Esophagus muscularis mucosa (tissue), 4 donors: ENCODE data around the gene IFNL1. TPM values are rescaled to one million over a fixed set of nuclear protein-coding genes. Genes with fewer than 3 reads are reported as not detected.
A peak's percentile ranks its signal among the peaks of the same experiment; 100 is the strongest.
"Not testable (repeated sequence)": the region's sequence is repeated elsewhere in the genome, so short reads cannot be mapped to it uniquely, and the experiment has no call there.

Experiments
- DNase-seq: peaks from one replicate; pipeline ENCODE4 v3.0.0-alpha.2; 2017; ENCODE audit errors: extremely low spot score
- H3K27ac ChIP-seq, 4 donors: fragments of 200-600 bp; sonication (generic); replicated peaks in 1 of 4; 1 replicate in 3 of 4; 2 replicates in 1 of 4; pipeline ENCODE4 v1.5.1; 2016 to 2019; ENCODE audit warnings: mild to moderate bottlenecking in 1 of 4
- H3K27me3 ChIP-seq, 4 donors: fragments of 200-600 bp; sonication (generic); one replicate each; pipeline versions ENCODE4 v1.5.1 to v1.6.0; 2016 to 2019
- H3K36me3 ChIP-seq, 4 donors: fragments of 200-600 bp; sonication (generic); one replicate each; pipeline ENCODE4 v1.5.1; 2016 to 2019
- H3K4me1 ChIP-seq, 4 donors: fragments of 200-600 bp; sonication (generic); one replicate each; pipeline ENCODE4 v1.5.1; 2016 to 2019
- H3K4me3 ChIP-seq, 4 donors: fragments of 200-600 bp; sonication (generic); 1 replicate in 2 of 4; 2 replicates in 2 of 4; pipeline ENCODE4 v1.5.1; 2016 to 2019; ENCODE audit warnings: mild to moderate bottlenecking in 4 of 4, moderate library complexity in 1 of 4
- H3K9me3 ChIP-seq, 4 donors: fragments of 200-600 bp; sonication (generic); 1 replicate in 3 of 4; 2 replicates in 1 of 4; pipeline ENCODE4 v1.5.1; 2016 to 2019
- CTCF ChIP-seq, 3 experiments: fragments of 200-600 bp in 2 of 3; fragments of 450-650 bp in 1 of 3; sonication (generic) in 2 of 3; IDR thresholded peaks; one replicate each; pipeline ENCODE4 v1.5.1; 2017 to 2019; ENCODE audit warnings: antibody characterized with exemption in 3 of 3, mild to moderate bottlenecking in 2 of 3, moderate library complexity in 1 of 3
- EP300 ChIP-seq: sonication (generic); formaldehyde crosslinking; IDR thresholded peaks from one replicate; pipeline ENCODE4 v1.6.1; 2017; ENCODE audit warnings: antibody characterized with exemption
- POLR2A ChIP-seq: fragments of 450-650 bp; IDR thresholded peaks from one replicate; pipeline ENCODE4 v1.6.1; 2017; ENCODE audit warnings: antibody characterized with exemption, moderate library complexity, mild to moderate bottlenecking, low read depth
- POLR2AphosphoS5 ChIP-seq, 2 donors: sonication (generic); formaldehyde crosslinking; IDR thresholded peaks; one replicate each; pipeline ENCODE4 v1.6.1; 2017; ENCODE audit warnings: antibody characterized with exemption in 2 of 2
- WGBS: methylation state at CpG from one replicate; pipeline ENCODE4 v1.1.5; 2018; 5-methylcytosine and 5-hydroxymethylcytosine counted together
- intact Hi-C: fragments of 100-400 bp; cut with DNase I; formaldehyde crosslinking; loops from one replicate; pipeline ENCODE4 v1.15.1; 2023
- total RNA-seq, 4 donors: library from RNA; depleted of rRNA; stranded (reverse); fragments of >200 nt; gene quantifications; one replicate each; pipeline versions ENCODE4 v1.1.0 to v1.2.1, GENCODE V29; 2016

Gene IFNL1
- total RNA-seq, 4 donors from 2014 or later, result not detected

DNA sequence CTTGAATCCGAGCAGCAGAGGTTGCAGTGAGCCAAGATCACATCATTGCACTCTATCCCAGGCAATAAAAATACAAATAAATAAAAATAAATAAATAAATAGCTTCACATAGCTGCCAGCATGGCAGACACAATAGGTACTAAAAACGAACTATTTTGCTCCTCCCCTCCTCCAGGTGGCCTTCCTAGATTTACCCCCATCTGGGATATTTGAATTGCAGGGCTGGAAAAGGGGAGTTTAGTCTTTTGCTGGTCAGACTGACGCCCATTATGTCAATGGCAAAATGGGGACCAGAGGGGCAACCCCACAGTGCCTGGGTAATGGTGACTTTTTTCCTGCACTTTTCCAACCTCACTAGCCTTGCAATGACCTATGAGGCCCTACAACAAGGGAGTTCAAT lies 40.3 kb downstream of the IFNL1 start:
- WGBS, result 70% methylated on average over 3 of the region's 3 CpGs
- H3K36me3 ChIP-seq, result no peaks in the 10 kb centered on the region
- no peak overlapping the region for H3K4me3 ChIP-seq
- DNase-seq, result no peak
- H3K27ac ChIP-seq, result peak overlapping the region in 3 of 4 donors; percentile 42 to 52 (median 50)
- TF ChIP-seq POLR2AphosphoS5 (IDR thresholded peaks at IDR 0.05) (no peak), EP300 (no peak), CTCF (IDR thresholded peaks at IDR 0.05) (no peak)
- no peaks in the 10 kb centered on the region for H3K27me3 ChIP-seq
- intact Hi-C loops, result no loop called here
- no peaks in the 10 kb centered on the region for H3K9me3 ChIP-seq
- H3K4me1 ChIP-seq, result peaks cover 6 to 18% (median 12%) of the 10 kb centered on the region in 4 donors

DNA sequence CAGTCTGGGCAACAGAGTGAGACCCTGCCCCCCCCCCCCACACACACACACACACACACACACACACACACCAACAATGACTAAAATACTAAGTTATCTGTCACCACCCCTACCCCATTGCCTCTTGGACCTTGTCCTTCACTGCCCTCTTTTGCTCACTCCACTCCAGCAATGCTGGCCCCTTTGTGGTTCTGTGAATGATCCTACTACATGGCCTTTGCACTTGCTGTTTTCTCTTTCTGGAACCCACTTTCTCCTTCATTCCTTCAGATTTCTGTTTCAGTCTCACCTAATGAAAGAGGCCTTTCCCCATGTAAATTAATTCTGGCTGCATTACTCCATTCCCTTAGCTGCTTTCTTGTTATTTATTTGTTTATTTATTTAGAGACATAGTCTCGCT lies 43.5 kb downstream of the IFNL1 start:
- intact Hi-C loops, result loop anchor here (10.0 kb wide), 2 partner anchors 85 to 195 kb away; partner anchors contain the start of gene EID2B
- no peak for DNase-seq
- 95% methylated on average over 1 of the region's 1 CpG for WGBS
- H3K4me1 ChIP-seq, result peaks cover 22 to 37% (median 33%) of the 10 kb centered on the region in 4 donors
- no peak overlapping the region for H3K27ac ChIP-seq
- no peaks in the 10 kb centered on the region for H3K9me3 ChIP-seq
- TF ChIP-seq POLR2A (no peak), CTCF (IDR thresholded peaks at IDR 0.05) (no peak), POLR2AphosphoS5 (IDR thresholded peaks at IDR 0.05) (no peak), EP300 (no peak)
- no peaks in the 10 kb centered on the region for H3K36me3 ChIP-seq
- H3K27me3 ChIP-seq, result no peaks in the 10 kb centered on the region
- no peak overlapping the region for H3K4me3 ChIP-seq

- 88% methylated on average over 7 of the region's 7 CpGs for WGBS
- H3K9me3 ChIP-seq, H3K4me3 ChIP-seq, H3K27me3 ChIP-seq, H3K27ac ChIP-seq, H3K36me3 ChIP-seq, DNase-seq: not testable (repeated sequence)
- peaks cover 23 to 42% (median 38%) of the 10 kb centered on the region in 4 donors for H3K4me1 ChIP-seq
- intact Hi-C loops, result loop anchor here (10.0 kb wide), 2 partner anchors 85 to 195 kb away; partner anchors contain the start of gene EID2B
Measured at GRCh38 chr19:39340156-39340555, 43.9 kb downstream of the IFNL1 start.

DNA sequence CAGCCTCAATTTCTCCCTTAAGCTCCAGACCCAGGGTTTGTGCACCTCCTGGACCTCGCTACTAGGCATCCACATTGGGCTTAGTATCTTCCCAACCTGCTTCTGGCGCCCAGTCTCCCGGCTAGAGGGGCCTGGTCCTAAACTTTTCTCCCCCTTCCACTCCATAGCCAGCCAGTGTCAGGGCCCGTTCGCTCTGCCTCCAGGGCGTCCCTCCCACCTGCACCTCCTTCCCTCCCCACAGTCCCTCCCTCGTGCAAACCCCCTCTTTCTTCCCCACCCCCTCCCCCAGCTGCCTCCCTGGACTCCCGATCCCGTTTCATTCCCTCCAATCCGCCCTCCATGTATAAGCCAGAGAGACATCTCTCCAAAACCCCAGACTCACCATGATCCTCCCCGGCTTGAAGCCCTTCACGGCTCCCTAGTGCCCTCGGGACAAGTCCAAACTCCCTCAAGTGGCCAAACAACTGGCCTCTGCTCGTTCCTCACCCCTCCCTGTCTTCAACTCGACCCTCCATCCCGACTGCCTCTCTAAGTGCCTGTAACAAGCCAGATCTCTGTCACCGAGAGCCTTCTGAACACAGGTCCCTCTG lies 45.0 kb downstream of the IFNL1 start:
- H3K4me3 ChIP-seq, result peak overlapping the region; percentile 63 to 91 (median 80)
- no peaks in the 10 kb centered on the region for H3K9me3 ChIP-seq
- H3K27ac ChIP-seq, result peak overlapping the region; percentile 81 to 93 (median 90)
- intact Hi-C loops, result loop anchor here (10.0 kb wide), 2 partner anchors 84 to 194 kb away; partner anchors contain the start of gene EID2B
- DNase-seq, result no peak
- no peaks in the 10 kb centered on the region for H3K27me3 ChIP-seq
- WGBS, result under 1% methylated on average over 17 of the region's 17 CpGs
- peaks cover 32 to 51% (median 48%) of the 10 kb centered on the region in 4 donors for H3K4me1 ChIP-seq
- peaks cover 0 to 10% (median 4%) of the 10 kb centered on the region in 4 donors for H3K36me3 ChIP-seq
- TF ChIP-seq POLR2AphosphoS5 (IDR thresholded peaks at IDR 0.05) (no peak), POLR2A (no peak)

GRCh38 chr19:39341719-39342604 lies 45.8 kb downstream of the IFNL1 start, which contains the start of gene SAMD4B:
SAMD4B (plus strand) TSS chr19:39342421; CDS start chr19:39356894, 14,473 bp downstream.
- WGBS, result 0% methylated on average over 17 of the region's 105 CpGs
- peak within 1 kb of the TSS; percentile 88 to 93 (median 90) for H3K27ac ChIP-seq
- H3K4me1 ChIP-seq, result peaks cover 40 to 55% (median 54%) of the 10 kb centered on the region in 4 donors

More at GRCh38 chr19:39341719-39342604, 45.8 kb downstream of the IFNL1 start, which contains the start of gene SAMD4B:
- Histone ChIP-seq H3K27me3 (no peaks in the 10 kb centered on the region), H3K36me3 (peaks cover 0 to 10% (median 5%) of the 10 kb centered on the region in 4 donors), H3K9me3 (no peaks in the 10 kb centered on the region), H3K4me3 (peak within 1 kb of the TSS; percentile 84 to 91 (median 88))
- intact Hi-C loops, result loop anchor here (10.0 kb wide), 2 partner anchors 83 to 193 kb away; partner anchors contain the start of gene EID2B
- peak; percentile 100 for DNase-seq
- TF ChIP-seq CTCF (IDR thresholded peaks at IDR 0.05) (peak; percentile 78 to 91 (median 84)), POLR2AphosphoS5 (IDR thresholded peaks at IDR 0.05) (peak; percentile 94 to 95), POLR2A (peak; percentile 79), EP300 (no peak)
